Measurements from ENCODE around the gene EP400.

Gene EP400

GRCh38 chr12:132023658-132024057, 73.9 kb downstream of the EP400 start:
- H3K4me3 ChIP-seq (ENCODE audit: low read depth, low read length): no peak overlapping the region
- no peaks in the 10 kb centered on the region for H3K27me3 ChIP-seq (ENCODE audit: control insufficient read depth, insufficient read depth, low read length)
- peaks cover 66% of the 10 kb centered on the region for H3K36me3 ChIP-seq (ENCODE audit: control insufficient read depth, insufficient read depth, low read length)
- no peaks in the 10 kb centered on the region for H3K4me1 ChIP-seq (ENCODE audit: control insufficient read depth, insufficient read depth, low read length)
- no peak overlapping the region for H3K9ac ChIP-seq (ENCODE audit: low read depth, low read length)
- H3K9me3 ChIP-seq (ENCODE audit: control insufficient read depth, insufficient read depth, low read length): no peaks in the 10 kb centered on the region

- Histone ChIP-seq H3K36me3 (ENCODE audit: control insufficient read depth, insufficient read depth, low read length) (peaks cover 66% of the 10 kb centered on the region), H3K9me3 (ENCODE audit: control insufficient read depth, insufficient read depth, low read length) (no peaks in the 10 kb centered on the region), H3K4me3 (ENCODE audit: low read depth, low read length) (no peak overlapping the region), H3K9ac (ENCODE audit: low read depth, low read length) (no peak overlapping the region), H3K27me3 (ENCODE audit: control insufficient read depth, insufficient read depth, low read length) (no peaks in the 10 kb centered on the region), H3K4me1 (ENCODE audit: control insufficient read depth, insufficient read depth, low read length) (no peaks in the 10 kb centered on the region)
These were observed 75.0 kb downstream of the EP400 start for GRCh38 chr12:132024758-132025157.

- Histone ChIP-seq H3K4me3 (ENCODE audit: low read depth, low read length) (no peak overlapping the region), H3K4me1 (ENCODE audit: control insufficient read depth, insufficient read depth, low read length) (no peaks in the 10 kb centered on the region), H3K36me3 (ENCODE audit: control insufficient read depth, insufficient read depth, low read length) (peaks cover 61% of the 10 kb centered on the region), H3K27me3 (ENCODE audit: control insufficient read depth, insufficient read depth, low read length) (no peaks in the 10 kb centered on the region), H3K9ac (ENCODE audit: low read depth, low read length) (no peak overlapping the region), H3K9me3 (ENCODE audit: control insufficient read depth, insufficient read depth, low read length) (no peaks in the 10 kb centered on the region)
These were observed 75.8 kb downstream of the EP400 start for GRCh38 chr12:132025526-132025925.

- Histone ChIP-seq H3K27me3 (ENCODE audit: control insufficient read depth, insufficient read depth, low read length) (no peaks in the 10 kb centered on the region), H3K9ac (ENCODE audit: low read depth, low read length) (no peak overlapping the region), H3K36me3 (ENCODE audit: control insufficient read depth, insufficient read depth, low read length) (peaks cover 65% of the 10 kb centered on the region), H3K4me1 (ENCODE audit: control insufficient read depth, insufficient read depth, low read length) (no peaks in the 10 kb centered on the region), H3K4me3 (ENCODE audit: low read depth, low read length) (no peak overlapping the region), H3K9me3 (ENCODE audit: control insufficient read depth, insufficient read depth, low read length) (no peaks in the 10 kb centered on the region)
These were observed 76.5 kb downstream of the EP400 start for GRCh38 chr12:132026061-132026795.

GRCh38 chr12:132026796-132027500, 77.2 kb downstream of the EP400 start:
- no peaks in the 10 kb centered on the region for H3K27me3 ChIP-seq (ENCODE audit: control insufficient read depth, insufficient read depth, low read length)
- no peaks in the 10 kb centered on the region for H3K9me3 ChIP-seq (ENCODE audit: control insufficient read depth, insufficient read depth, low read length)
- H3K4me1 ChIP-seq (ENCODE audit: control insufficient read depth, insufficient read depth, low read length): no peaks in the 10 kb centered on the region
- peaks cover 64% of the 10 kb centered on the region for H3K36me3 ChIP-seq (ENCODE audit: control insufficient read depth, insufficient read depth, low read length)
- no peak overlapping the region for H3K4me3 ChIP-seq (ENCODE audit: low read depth, low read length)
- no peak overlapping the region for H3K9ac ChIP-seq (ENCODE audit: low read depth, low read length)

GRCh38 chr12:132027636-132028035, 77.9 kb downstream of the EP400 start:
- Histone ChIP-seq H3K4me1 (ENCODE audit: control insufficient read depth, insufficient read depth, low read length) (no peaks in the 10 kb centered on the region), H3K4me3 (ENCODE audit: low read depth, low read length) (no peak overlapping the region), H3K9me3 (ENCODE audit: control insufficient read depth, insufficient read depth, low read length) (no peaks in the 10 kb centered on the region), H3K27me3 (ENCODE audit: control insufficient read depth, insufficient read depth, low read length) (no peaks in the 10 kb centered on the region), H3K36me3 (ENCODE audit: control insufficient read depth, insufficient read depth, low read length) (peaks cover 61% of the 10 kb centered on the region), H3K9ac (ENCODE audit: low read depth, low read length) (no peak overlapping the region)

- Histone ChIP-seq H3K27me3 (ENCODE audit: control insufficient read depth, insufficient read depth, low read length) (no peaks in the 10 kb centered on the region), H3K9me3 (ENCODE audit: control insufficient read depth, insufficient read depth, low read length) (no peaks in the 10 kb centered on the region), H3K9ac (ENCODE audit: low read depth, low read length) (no peak overlapping the region), H3K4me3 (ENCODE audit: low read depth, low read length) (no peak overlapping the region), H3K36me3 (ENCODE audit: control insufficient read depth, insufficient read depth, low read length) (peaks cover 63% of the 10 kb centered on the region), H3K4me1 (ENCODE audit: control insufficient read depth, insufficient read depth, low read length) (no peaks in the 10 kb centered on the region)
These were observed 78.4 kb downstream of the EP400 start for GRCh38 chr12:132028111-132028510.

- H3K9ac ChIP-seq (ENCODE audit: low read depth, low read length): no peak overlapping the region
- H3K27me3 ChIP-seq (ENCODE audit: control insufficient read depth, insufficient read depth, low read length): no peaks in the 10 kb centered on the region
- H3K9me3 ChIP-seq (ENCODE audit: control insufficient read depth, insufficient read depth, low read length): no peaks in the 10 kb centered on the region
- H3K36me3 ChIP-seq (ENCODE audit: control insufficient read depth, insufficient read depth, low read length): peaks cover 67% of the 10 kb centered on the region
- H3K4me1 ChIP-seq (ENCODE audit: control insufficient read depth, insufficient read depth, low read length): no peaks in the 10 kb centered on the region
- H3K4me3 ChIP-seq (ENCODE audit: low read depth, low read length): no peak overlapping the region
These were observed 80.0 kb downstream of the EP400 start for GRCh38 chr12:132029503-132030300.

GRCh38 chr12:132030367-132031038, 80.8 kb downstream of the EP400 start:
- Histone ChIP-seq H3K27me3 (ENCODE audit: control insufficient read depth, insufficient read depth, low read length) (no peaks in the 10 kb centered on the region), H3K36me3 (ENCODE audit: control insufficient read depth, insufficient read depth, low read length) (peaks cover 67% of the 10 kb centered on the region), H3K4me3 (ENCODE audit: low read depth, low read length) (no peak overlapping the region), H3K9ac (ENCODE audit: low read depth, low read length) (no peak overlapping the region), H3K4me1 (ENCODE audit: control insufficient read depth, insufficient read depth, low read length) (no peaks in the 10 kb centered on the region), H3K9me3 (ENCODE audit: control insufficient read depth, insufficient read depth, low read length) (no peaks in the 10 kb centered on the region)

- Histone ChIP-seq H3K36me3 (ENCODE audit: control insufficient read depth, insufficient read depth, low read length) (peaks cover 60% of the 10 kb centered on the region), H3K4me3 (ENCODE audit: low read depth, low read length) (no peak overlapping the region), H3K27me3 (ENCODE audit: control insufficient read depth, insufficient read depth, low read length) (no peaks in the 10 kb centered on the region), H3K9me3 (ENCODE audit: control insufficient read depth, insufficient read depth, low read length) (no peaks in the 10 kb centered on the region), H3K4me1 (ENCODE audit: control insufficient read depth, insufficient read depth, low read length) (no peaks in the 10 kb centered on the region), H3K9ac (ENCODE audit: low read depth, low read length) (no peak overlapping the region)
These were observed 83.9 kb downstream of the EP400 start for GRCh38 chr12:132033627-132034026.

- Histone ChIP-seq H3K36me3 (ENCODE audit: control insufficient read depth, insufficient read depth, low read length) (peaks cover 58% of the 10 kb centered on the region), H3K9ac (ENCODE audit: low read depth, low read length) (no peak overlapping the region), H3K4me1 (ENCODE audit: control insufficient read depth, insufficient read depth, low read length) (no peaks in the 10 kb centered on the region), H3K9me3 (ENCODE audit: control insufficient read depth, insufficient read depth, low read length) (no peaks in the 10 kb centered on the region), H3K4me3 (ENCODE audit: low read depth, low read length) (no peak overlapping the region), H3K27me3 (ENCODE audit: control insufficient read depth, insufficient read depth, low read length) (no peaks in the 10 kb centered on the region)
These were observed 86.4 kb downstream of the EP400 start for GRCh38 chr12:132036063-132036683.

Measured in iPS-15b (cell line).